Suppressor macrophage treated with lipopolysaccharide for 4 hours (primary cell): ENCODE results near the gene PSAT1.
A peak's percentile ranks its signal among the peaks of the same experiment; 100 is the strongest.

Experiments
- DNase-seq: peaks from one replicate; pipeline ENCODE4 v3.0.0-alpha.2; 2020

PSAT1 gene

GRCh38 chr9:78294290-78295176 lies 2.4 kb upstream of the PSAT1 start:
- DNase-seq: peak; percentile 23

GRCh38 chr9:78295177-78295575 lies 1.7 kb upstream of the PSAT1 start:
- no peak for DNase-seq

GRCh38 chr9:78295731-78296130 lies 1.2 kb upstream of the PSAT1 start:
- DNase-seq: no peak

- DNase-seq: no peak
Observed at GRCh38 chr9:78296201-78296892, 578 bp upstream of the PSAT1 start.

- peak; percentile 33 for DNase-seq
Observed at GRCh38 chr9:78297672-78297961, 692 bp downstream of the PSAT1 start.

GRCh38 chr9:78298046-78298765 lies 1.3 kb downstream of the PSAT1 start:
- DNase-seq: no peak

- DNase-seq: no peak
Observed at GRCh38 chr9:78300209-78300608, 3.3 kb downstream of the PSAT1 start.

- no peak for DNase-seq
Observed at GRCh38 chr9:78301466-78301865, 4.5 kb downstream of the PSAT1 start.

- no peak for DNase-seq
Observed at GRCh38 chr9:78303377-78304062, 6.6 kb downstream of the PSAT1 start.

GRCh38 chr9:78304357-78304756 lies 7.4 kb downstream of the PSAT1 start:
- no peak for DNase-seq

GRCh38 chr9:78306222-78307076 lies 9.5 kb downstream of the PSAT1 start:
- no peak for DNase-seq

- DNase-seq: no peak
Observed at GRCh38 chr9:78307360-78307759, 10.4 kb downstream of the PSAT1 start.

GRCh38 chr9:78309066-78309465 lies 12.1 kb downstream of the PSAT1 start:
- no peak for DNase-seq

- DNase-seq: no peak
Observed at GRCh38 chr9:78311075-78311474, 14.2 kb downstream of the PSAT1 start.

- DNase-seq: no peak
Observed at GRCh38 chr9:78311886-78312524, 15.1 kb downstream of the PSAT1 start.

- DNase-seq: no peak
Observed at GRCh38 chr9:78314550-78314949, 17.6 kb downstream of the PSAT1 start.

- DNase-seq: no peak
Observed at GRCh38 chr9:78314953-78315870, 18.3 kb downstream of the PSAT1 start.

- no peak for DNase-seq
Observed at GRCh38 chr9:78316166-78316892, 19.4 kb downstream of the PSAT1 start.

GRCh38 chr9:78319197-78320029 lies 22.5 kb downstream of the PSAT1 start:
- DNase-seq: no peak
